Measurements from ENCODE around the gene LLGL2.

The LLGL2 gene

DNA sequence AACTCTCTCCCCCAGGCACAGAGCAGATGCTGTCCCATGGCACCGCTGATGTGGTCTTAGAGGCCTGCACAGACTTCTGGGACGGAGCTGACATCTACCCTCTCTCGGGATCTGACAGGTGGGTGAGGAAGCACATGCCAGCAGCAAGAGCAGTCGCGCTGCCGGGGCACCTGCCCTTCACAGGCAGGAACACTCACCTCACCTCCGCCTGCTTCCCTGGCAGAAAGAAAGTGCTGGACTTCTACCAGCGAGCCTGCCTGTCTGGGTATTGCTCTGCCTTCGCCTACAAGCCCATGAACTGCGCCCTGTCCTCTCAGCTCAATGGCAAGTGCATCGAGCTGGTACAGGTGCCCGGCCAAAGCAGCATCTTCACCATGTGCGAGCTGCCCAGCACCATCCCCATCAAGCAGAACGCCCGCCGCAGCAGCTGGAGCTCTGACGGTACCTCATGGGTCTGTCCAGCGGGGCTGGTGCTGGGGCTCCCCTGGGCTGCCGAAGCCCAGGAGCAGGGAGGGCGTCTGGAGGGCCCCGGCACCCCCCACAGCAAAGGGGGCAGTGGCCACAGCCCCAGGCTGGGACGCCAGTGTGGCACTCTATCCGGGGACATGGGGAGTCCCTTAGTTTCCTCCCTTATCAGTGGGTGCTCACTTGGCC is 31.9 kb upstream of the LLGL2 start:
- no peak overlapping the region for H3K27ac ChIP-seq
- TF ChIP-seq ZFX (IDR thresholded peaks at IDR 0.05; ENCODE audit: borderline replicate concordance) = no peak
- TF ChIP-seq, protein P1, sequence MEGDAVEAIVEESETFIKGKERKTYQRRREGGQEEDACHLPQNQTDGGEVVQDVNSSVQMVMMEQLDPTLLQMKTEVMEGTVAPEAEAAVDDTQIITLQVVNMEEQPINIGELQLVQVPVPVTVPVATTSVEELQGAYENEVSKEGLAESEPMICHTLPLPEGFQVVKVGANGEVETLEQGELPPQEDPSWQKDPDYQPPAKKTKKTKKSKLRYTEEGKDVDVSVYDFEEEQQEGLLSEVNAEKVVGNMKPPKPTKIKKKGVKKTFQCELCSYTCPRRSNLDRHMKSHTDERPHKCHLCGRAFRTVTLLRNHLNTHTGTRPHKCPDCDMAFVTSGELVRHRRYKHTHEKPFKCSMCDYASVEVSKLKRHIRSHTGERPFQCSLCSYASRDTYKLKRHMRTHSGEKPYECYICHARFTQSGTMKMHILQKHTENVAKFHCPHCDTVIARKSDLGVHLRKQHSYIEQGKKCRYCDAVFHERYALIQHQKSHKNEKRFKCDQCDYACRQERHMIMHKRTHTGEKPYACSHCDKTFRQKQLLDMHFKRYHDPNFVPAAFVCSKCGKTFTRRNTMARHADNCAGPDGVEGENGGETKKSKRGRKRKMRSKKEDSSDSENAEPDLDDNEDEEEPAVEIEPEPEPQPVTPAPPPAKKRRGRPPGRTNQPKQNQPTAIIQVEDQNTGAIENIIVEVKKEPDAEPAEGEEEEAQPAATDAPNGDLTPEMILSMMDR (IDR thresholded peaks at IDR 0.05) = no peak

DNA sequence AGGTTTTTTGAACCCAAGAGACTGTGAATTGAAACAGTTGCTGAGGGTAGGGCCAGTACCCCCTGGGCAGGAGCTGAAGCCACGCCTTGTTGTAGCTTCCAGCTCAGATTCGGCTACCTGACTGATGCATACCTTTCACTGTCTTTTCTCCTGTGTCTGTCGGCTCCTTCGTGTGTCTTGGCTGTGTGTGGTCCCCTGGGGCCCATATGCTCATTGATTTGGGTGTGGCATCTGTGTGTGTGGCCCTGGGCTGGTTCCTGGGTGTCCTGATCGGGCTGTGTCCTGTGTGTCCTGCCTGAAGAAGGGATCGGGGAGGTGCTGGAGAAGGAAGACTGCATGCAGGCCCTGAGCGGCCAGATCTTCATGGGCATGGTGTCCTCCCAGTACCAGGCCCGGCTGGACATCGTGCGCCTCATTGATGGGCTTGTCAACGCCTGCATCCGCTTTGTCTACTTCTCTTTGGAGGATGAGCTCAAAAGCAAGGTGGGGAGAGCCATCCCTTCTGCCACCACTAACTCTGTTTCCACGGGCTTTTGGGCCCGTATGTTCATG is 31.1 kb upstream of the LLGL2 start:
- no peak overlapping the region for H3K27ac ChIP-seq
- TF ChIP-seq ZFX (IDR thresholded peaks at IDR 0.05; ENCODE audit: borderline replicate concordance) = no peak
- TF ChIP-seq, protein P1 (IDR thresholded peaks at IDR 0.05) = no peak

DNA sequence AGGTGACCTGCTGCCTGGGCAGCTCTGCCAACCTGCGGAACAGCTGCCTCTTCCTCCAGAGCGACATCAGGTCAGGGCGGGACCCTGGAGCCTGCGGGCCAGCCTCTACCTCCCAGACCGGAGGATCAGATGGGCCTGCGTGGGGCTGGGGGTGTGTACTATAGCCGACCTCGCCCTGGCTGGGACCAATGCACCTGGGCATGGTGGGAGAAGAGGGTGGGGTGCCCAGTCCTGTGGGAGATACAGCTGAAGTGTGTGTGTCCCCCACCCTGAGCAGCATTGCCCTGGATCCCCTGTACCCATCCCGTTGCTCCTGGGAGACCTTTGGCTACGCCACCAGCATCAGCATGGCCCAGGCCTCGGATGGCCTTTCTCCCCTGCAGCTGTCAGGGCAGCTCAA is 29.5 kb upstream of the LLGL2 start:
- TF ChIP-seq ZFX (IDR thresholded peaks at IDR 0.05; ENCODE audit: borderline replicate concordance) = no peak
- TF ChIP-seq, protein P1 (IDR thresholded peaks at IDR 0.05) = no peak
- no peak overlapping the region for H3K27ac ChIP-seq

DNA sequence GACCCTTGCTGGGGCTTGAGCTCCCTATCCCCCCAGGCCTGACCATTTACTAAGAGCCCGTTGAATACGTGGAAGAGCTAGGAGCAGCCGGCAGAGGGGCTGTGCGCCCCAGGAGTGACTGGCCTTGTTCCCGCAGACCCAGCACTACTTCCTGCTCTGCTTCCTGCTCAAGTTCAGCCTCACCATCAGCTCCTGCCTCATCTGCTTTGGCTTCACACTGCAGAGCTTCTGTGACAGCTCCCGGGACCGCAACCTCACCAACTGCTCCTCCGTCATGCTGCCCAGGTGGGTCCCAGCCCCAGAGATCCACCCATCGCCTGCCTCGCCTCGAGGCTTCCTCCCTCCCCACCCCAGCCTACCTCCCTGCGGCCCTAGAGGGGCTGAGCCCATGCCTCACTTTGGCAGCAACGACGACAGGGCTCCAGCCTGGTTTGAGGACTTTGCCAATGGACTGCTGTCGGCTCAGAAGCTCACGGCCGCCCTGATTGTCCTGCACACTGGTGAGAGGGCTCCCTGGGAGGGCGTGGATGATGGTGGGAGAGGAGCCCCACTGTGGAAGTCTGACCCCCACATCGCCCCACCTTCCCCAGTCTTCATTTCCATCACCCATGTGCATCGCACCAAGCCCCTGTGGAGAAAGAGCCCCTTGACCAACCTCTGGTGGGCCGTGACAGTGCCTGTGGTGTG is 27.3 kb upstream of the LLGL2 start:
- no peak for TF ChIP-seq ZFX (IDR thresholded peaks at IDR 0.05; ENCODE audit: borderline replicate concordance)
- TF ChIP-seq, protein P1 (IDR thresholded peaks at IDR 0.05) = no peak

DNA sequence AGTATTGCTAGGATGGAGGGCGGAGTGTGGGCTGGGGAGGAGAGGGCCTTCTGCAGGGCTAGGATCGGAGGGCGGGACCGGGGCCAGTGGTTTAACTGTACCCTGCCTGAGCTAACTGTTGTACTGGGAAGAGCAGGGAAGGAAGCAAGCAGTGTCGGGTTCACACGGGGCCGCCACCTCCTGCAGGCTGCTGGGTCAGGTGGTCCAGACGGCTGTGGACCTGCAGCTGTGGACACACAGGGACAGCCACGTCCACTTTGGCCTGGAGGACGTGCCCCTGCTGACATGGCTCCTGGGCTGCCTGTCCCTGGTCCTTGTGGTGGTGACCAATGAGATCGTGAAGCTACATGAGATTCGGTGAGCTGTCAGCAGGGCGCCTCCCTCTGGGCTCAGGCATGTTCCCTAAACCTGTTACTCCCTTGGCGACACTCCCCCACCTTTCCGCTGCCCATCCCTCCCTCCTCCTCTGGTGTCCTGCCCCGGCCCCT is 26.7 kb upstream of the LLGL2 start:
- no peak overlapping the region for H3K27ac ChIP-seq
- TF ChIP-seq ZFX (IDR thresholded peaks at IDR 0.05; ENCODE audit: borderline replicate concordance) = no peak
- TF ChIP-seq, protein P1 (IDR thresholded peaks at IDR 0.05) = peak; percentile 11; the same call in 1 of the 2 replicates

More for the DNA sequence above, 27.3 kb upstream of the LLGL2 start:
- H3K27ac ChIP-seq = no peak overlapping the region

DNA sequence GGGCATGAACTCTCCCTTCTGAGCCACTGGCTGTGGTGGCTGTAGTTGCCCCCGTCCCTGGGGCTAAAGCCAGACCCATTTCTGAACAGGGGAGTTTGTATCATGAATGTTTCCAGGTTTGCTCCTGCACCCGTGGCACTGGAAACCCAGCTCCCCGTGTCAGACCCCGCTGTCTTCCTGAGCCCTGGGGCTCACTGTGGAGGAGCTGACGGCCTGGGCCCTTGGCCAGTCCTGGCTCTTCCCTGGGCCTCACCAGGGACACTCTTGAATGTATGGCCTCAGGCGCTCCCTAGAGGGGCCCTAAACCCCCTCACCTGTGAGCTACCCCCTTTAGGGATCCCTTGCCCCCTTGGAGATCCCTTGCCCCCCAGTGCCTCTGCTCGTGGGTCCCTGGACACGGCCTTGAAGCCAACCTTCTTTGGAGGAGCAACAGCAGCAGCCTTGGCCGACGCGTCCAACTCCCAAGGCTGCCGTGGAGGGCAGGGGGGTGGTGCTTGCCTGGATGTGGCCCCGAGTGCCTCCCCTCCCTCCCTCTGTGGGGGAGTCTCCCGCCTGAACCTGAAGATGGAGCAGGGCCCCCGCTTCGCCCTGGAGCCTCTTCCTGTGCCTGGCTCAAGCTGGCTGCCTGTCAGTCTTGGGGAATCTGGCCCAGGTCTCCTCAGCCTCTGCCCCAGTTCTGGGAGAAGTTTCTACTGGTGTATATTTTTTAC is 26.0 kb upstream of the LLGL2 start:
- no peak overlapping the region for H3K27ac ChIP-seq
- TF ChIP-seq, protein P1 (IDR thresholded peaks at IDR 0.05) = no peak; the same call in 1 of the 2 replicates
- no peak for TF ChIP-seq ZFX (IDR thresholded peaks at IDR 0.05; ENCODE audit: borderline replicate concordance)

Measured in 22Rv1 (cell line).